Activated CD8-positive, alpha-beta memory T cell treated with anti-CD3 and anti-CD28 coated beads, Interleukin-2, amount 50 U/mL, for 1 hour (primary cell): ENCODE data around the gene WSCD2.

Experiments
- DNase-seq: peaks from one replicate; pipeline ENCODE4 v3.0.0-alpha.2; 2020; ENCODE audit errors: extremely low read depth

Gene WSCD2

GRCh38 chr12:108107293-108107692 is 21.8 kb upstream of the WSCD2 start:
- no peak for DNase-seq

- no peak for DNase-seq
These were observed 19.6 kb upstream of the WSCD2 start for GRCh38 chr12:108109504-108109903.

GRCh38 chr12:108109954-108110353 is 19.1 kb upstream of the WSCD2 start:
- DNase-seq: no peak

- DNase-seq: no peak
These were observed 18.2 kb upstream of the WSCD2 start for GRCh38 chr12:108110844-108111243.

- DNase-seq: no peak
These were observed 16.1 kb upstream of the WSCD2 start for GRCh38 chr12:108112832-108113556.

GRCh38 chr12:108115123-108116121 is 13.7 kb upstream of the WSCD2 start:
- DNase-seq: no peak

- no peak for DNase-seq
These were observed 12.8 kb upstream of the WSCD2 start for GRCh38 chr12:108116254-108116653.

- no peak for DNase-seq
These were observed 12.4 kb upstream of the WSCD2 start for GRCh38 chr12:108116699-108117098.

- DNase-seq: no peak
These were observed 11.8 kb upstream of the WSCD2 start for GRCh38 chr12:108117163-108117849.

- DNase-seq: no peak
These were observed 11.2 kb upstream of the WSCD2 start for GRCh38 chr12:108117902-108118301.

- no peak for DNase-seq
These were observed 9.7 kb upstream of the WSCD2 start for GRCh38 chr12:108119126-108119973.

GRCh38 chr12:108119974-108120862 is 8.9 kb upstream of the WSCD2 start:
- DNase-seq: no peak

- DNase-seq: no peak
These were observed 8.3 kb upstream of the WSCD2 start for GRCh38 chr12:108120863-108121165.

GRCh38 chr12:108121320-108121719 is 7.8 kb upstream of the WSCD2 start:
- no peak for DNase-seq

- no peak for DNase-seq
These were observed 7.2 kb upstream of the WSCD2 start for GRCh38 chr12:108121728-108122471.

GRCh38 chr12:108122644-108123043 is 6.4 kb upstream of the WSCD2 start:
- no peak for DNase-seq

GRCh38 chr12:108123402-108123801 is 5.7 kb upstream of the WSCD2 start:
- DNase-seq: no peak

- DNase-seq: no peak
These were observed 4.0 kb upstream of the WSCD2 start for GRCh38 chr12:108125073-108125472.

- no peak for DNase-seq
These were observed 2.9 kb upstream of the WSCD2 start for GRCh38 chr12:108126212-108126611.

- DNase-seq: no peak
These were observed 2.0 kb upstream of the WSCD2 start for GRCh38 chr12:108126990-108127501.
